Measurements from ENCODE around the gene CD44.

The CD44 gene

DNA sequence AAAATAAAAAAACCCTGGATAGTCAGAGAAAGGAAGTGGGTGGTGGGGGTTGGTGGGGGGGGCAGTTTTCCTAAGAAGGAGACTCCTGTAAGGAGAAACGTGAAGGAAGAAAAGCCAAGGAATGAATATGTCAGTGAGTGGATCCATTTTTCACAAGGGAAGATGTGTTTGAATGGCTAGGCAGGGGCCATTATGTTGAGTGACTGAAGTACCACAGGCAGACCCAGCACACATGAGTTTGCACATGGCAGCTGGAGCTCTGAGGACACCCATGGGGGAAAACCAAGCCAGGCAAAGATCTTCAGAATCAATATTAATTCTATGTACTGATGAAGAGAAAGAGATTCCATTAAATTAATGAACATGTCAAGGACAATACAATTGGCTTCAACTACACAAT is 67.6 kb downstream of the CD44 start:
- POLR2A ChIA-PET: no interaction called here
- no peak for DNase-seq (ENCODE audit: extremely low spot score)
- CTCF ChIA-PET: no interaction called here
- TF ChIP-seq, protein P1, sequence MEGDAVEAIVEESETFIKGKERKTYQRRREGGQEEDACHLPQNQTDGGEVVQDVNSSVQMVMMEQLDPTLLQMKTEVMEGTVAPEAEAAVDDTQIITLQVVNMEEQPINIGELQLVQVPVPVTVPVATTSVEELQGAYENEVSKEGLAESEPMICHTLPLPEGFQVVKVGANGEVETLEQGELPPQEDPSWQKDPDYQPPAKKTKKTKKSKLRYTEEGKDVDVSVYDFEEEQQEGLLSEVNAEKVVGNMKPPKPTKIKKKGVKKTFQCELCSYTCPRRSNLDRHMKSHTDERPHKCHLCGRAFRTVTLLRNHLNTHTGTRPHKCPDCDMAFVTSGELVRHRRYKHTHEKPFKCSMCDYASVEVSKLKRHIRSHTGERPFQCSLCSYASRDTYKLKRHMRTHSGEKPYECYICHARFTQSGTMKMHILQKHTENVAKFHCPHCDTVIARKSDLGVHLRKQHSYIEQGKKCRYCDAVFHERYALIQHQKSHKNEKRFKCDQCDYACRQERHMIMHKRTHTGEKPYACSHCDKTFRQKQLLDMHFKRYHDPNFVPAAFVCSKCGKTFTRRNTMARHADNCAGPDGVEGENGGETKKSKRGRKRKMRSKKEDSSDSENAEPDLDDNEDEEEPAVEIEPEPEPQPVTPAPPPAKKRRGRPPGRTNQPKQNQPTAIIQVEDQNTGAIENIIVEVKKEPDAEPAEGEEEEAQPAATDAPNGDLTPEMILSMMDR (IDR thresholded peaks at IDR 0.05; ENCODE audit: control extremely low read depth, extremely low read depth, low read depth, missing control alignments): no peak

DNA sequence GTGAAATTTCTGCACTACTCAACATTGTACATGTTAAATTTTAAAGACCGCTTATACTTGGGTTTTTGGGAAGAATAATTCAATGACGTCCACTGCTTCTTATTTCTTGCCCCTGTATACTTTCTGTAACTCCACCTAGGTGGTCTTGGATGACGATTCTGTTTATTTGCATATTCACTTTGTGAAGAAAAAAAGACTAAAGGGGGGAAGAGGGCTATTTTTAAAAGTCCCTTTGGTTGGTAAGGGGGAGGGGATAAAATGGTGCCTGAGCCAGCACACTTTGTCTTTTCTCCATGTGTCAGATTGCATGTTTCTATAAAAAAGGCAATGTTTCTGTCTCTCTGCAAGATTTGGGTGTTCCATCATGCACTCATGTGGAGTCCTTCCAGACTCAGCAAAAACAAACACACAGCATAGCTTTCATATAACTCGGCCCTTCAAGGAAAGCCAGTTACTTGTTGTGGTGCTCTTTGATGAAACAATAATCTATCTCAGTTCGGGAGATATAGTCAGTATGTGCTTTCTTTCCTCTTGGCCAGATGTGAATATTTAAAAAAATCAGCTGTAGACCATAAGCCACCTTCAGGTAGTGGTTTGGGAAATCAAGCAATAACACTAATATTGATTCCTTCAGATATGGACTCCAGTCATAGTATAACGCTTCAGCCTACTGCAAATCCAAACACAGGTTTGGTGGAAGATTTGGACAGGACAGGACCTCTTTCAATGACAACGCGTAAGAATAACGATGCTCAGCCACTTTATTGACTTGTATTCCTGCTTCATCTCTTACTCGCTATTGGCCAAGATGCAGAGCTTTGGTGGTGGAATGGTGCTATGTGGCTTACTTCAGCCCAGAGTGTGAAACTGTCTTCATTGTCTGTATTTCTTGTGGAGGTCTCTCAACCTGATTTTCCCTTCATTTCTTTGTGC is 68.8 kb downstream of the CD44 start:
- ChIA-PET POLR2A (no interaction called here), CTCF (no interaction called here)
- no peak for DNase-seq (ENCODE audit: extremely low spot score)
- TF ChIP-seq, protein P1 (IDR thresholded peaks at IDR 0.05; ENCODE audit: control extremely low read depth, extremely low read depth, low read depth, missing control alignments): no peak

DNA sequence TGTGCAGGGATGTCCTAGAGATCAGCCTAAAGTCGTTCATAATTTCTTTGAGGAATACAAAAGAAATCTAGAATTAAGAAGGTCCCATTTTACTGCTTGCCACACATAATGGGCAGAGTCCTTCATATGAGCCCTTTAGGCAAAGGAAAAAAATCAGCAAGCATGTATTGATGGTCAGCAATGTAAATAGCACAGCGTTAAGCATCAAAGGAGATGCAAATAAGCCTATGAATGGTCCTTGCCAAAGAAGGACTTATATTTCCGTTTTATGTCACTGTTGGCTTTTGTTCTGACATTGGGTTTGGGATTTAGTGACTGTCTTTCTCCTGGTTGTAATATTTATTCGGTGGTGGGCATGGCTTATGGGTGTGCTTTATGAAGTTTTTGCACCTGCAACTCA is 69.8 kb downstream of the CD44 start:
- ChIA-PET POLR2A (no interaction called here), CTCF (interaction anchor here (1.1 to 1.7 kb wide), 2 partner anchors 10 to 32 kb away, joined by 3 to 6 read pairs; no protein-coding TSS in a partner anchor)
- TF ChIP-seq, protein P1 (IDR thresholded peaks at IDR 0.05; ENCODE audit: control extremely low read depth, extremely low read depth, low read depth, missing control alignments): no peak
- DNase-seq (ENCODE audit: extremely low spot score): no peak

DNA sequence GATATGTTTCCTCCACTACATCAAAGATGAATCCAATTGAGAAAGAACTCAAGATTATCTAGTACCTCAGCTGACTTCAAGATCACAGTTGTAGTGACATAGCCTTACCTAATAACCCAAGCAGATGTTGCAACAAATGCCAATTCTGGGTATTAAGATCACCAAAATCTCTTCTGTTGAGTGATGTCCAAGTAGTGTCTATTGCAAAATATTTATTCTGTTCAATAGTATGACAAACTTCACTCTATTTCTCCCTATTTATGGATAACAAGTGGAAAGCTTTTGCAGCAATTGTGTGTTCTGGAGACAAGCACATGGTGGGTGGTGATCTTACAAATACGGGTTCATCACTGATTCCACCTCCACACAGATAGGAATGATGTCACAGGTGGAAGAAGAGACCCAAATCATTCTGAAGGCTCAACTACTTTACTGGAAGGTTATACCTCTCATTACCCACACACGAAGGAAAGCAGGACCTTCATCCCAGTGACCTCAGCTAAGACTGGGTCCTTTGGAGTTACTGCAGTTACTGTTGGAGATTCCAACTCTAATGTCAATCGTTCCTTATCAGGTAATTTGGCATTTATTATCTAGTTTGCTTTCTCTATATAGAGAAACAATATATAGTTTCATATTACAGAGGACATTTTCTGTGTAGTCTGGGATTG is 72.0 kb downstream of the CD44 start:
- ChIA-PET POLR2A (no interaction called here), CTCF (no interaction called here)
- no peak for DNase-seq (ENCODE audit: extremely low spot score)
- TF ChIP-seq, protein P1 (IDR thresholded peaks at IDR 0.05; ENCODE audit: control extremely low read depth, extremely low read depth, low read depth, missing control alignments): no peak

DNA sequence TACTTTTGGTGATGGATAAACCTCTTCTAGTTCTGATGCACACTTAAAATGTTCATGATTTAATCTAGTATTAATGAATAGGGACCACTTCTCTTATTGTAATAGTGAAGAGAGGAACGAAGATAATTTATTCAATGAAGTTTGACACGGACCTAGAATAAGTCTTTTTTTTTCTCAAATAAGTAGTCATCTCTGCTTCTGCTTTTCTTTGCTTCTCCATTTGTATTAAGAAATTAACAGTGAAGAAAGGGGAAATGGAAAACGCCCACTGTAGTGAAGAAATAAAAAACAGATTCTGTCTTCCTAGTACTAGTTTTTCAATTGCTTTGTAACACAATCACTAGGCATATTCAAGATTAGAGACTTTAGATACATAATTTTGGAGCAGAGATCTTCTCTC is 73.0 kb downstream of the CD44 start:
- no peak for DNase-seq (ENCODE audit: extremely low spot score)
- TF ChIP-seq, protein P1 (IDR thresholded peaks at IDR 0.05; ENCODE audit: control extremely low read depth, extremely low read depth, low read depth, missing control alignments): no peak
- ChIA-PET POLR2A (no interaction called here), CTCF (no interaction called here)

DNA sequence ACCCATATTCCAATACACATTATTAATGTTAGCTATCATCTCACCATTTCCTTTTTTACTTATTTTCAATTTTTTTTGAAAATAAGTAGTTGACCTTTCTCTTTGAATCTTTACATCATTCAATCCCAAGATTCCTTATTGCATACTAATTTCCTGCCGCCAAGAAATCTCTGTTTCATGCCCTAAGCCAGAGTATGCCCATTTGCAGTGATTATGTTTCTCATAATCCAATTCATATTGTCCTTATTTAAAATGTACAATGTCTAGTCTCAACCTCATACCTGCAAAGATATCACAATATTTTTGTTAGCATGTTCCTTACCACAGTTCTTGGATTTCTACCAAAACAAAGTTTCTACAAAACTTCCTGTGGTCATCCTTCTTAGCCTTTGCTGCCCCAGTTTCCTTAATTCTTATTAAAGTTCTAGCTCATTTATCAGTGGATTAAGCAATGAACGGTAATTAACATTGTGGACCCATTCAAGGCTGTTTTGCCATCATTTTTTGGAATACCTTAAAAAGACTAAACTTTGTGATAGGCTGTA is 75.3 kb downstream of the CD44 start:
- CTCF ChIA-PET: interaction anchor here (0.6 to 1.4 kb wide), 3 partner anchors 22 to 1166 kb away, joined by 3 to 5 read pairs (median 3); no protein-coding TSS in a partner anchor
- POLR2A ChIA-PET: no interaction called here
- TF ChIP-seq, protein P1 (IDR thresholded peaks at IDR 0.05; ENCODE audit: control extremely low read depth, extremely low read depth, low read depth, missing control alignments): no peak
- DNase-seq (ENCODE audit: extremely low spot score): no peak

Data from GM10248 (cell line).